Measurements from ENCODE around the gene TAT. TPM values are rescaled to one million over a fixed set of nuclear protein-coding genes. Genes with fewer than 3 reads are reported as not detected.
"Not testable (repeated sequence)": the region's sequence is repeated elsewhere in the genome, so short reads cannot be mapped to it uniquely, and the experiment has no call there.

The TAT gene
- total RNA-seq, 1 experiment from 2014 or later, result not detected

DNA sequence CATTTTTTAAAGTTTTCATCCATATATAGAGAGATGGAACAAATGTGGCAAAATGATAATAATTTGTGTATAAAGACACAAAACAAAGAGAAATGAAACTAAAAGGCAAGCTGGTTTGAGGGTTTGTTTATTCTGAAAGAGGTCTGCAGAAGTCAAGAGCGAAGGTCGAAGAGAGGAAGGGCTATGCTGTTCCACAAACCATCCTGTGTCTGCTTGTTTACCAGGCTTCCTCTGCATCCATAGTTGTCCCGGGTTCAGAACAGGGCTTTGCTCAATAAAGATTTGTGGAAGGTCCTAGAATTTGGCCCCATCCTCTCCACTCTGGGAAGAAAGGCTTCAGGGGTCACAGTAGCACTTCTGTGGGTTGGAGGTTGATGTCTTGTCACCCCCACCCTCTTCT is 46.7 kb upstream of the TAT start:
- TF ChIP-seq, protein P1, sequence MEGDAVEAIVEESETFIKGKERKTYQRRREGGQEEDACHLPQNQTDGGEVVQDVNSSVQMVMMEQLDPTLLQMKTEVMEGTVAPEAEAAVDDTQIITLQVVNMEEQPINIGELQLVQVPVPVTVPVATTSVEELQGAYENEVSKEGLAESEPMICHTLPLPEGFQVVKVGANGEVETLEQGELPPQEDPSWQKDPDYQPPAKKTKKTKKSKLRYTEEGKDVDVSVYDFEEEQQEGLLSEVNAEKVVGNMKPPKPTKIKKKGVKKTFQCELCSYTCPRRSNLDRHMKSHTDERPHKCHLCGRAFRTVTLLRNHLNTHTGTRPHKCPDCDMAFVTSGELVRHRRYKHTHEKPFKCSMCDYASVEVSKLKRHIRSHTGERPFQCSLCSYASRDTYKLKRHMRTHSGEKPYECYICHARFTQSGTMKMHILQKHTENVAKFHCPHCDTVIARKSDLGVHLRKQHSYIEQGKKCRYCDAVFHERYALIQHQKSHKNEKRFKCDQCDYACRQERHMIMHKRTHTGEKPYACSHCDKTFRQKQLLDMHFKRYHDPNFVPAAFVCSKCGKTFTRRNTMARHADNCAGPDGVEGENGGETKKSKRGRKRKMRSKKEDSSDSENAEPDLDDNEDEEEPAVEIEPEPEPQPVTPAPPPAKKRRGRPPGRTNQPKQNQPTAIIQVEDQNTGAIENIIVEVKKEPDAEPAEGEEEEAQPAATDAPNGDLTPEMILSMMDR (IDR thresholded peaks at IDR 0.05; ENCODE audit: unreplicated experiment), result no peak
- intact Hi-C loops (cut with micrococcal nuclease), result no loop called here
- H3K4me1 Mint-ChIP-seq (ENCODE audit: insufficient read depth, unreplicated experiment), result no peaks in the 10 kb centered on the region
- no peaks in the 10 kb centered on the region for H3K36me3 Mint-ChIP-seq (ENCODE audit: insufficient read depth, unreplicated experiment)
- ChIA-PET POLR2A (no interaction called here), CTCF (interaction anchor here (0.6 to 2.2 kb wide), 2 partner anchors 13 to 162 kb away, joined by 4 to 10 read pairs; partner anchors contain the start of gene ZNF23)
- no peak for DNase-seq (ENCODE audit: unreplicated experiment)
- BruUV-seq (replicated peaks), result no TSS peak
- H3K4me3 Mint-ChIP-seq (ENCODE audit: unreplicated experiment), result no peak overlapping the region
- no peak overlapping the region for H3K27ac Mint-ChIP-seq (ENCODE audit: low read depth, unreplicated experiment)
- H3K9me3 Mint-ChIP-seq (ENCODE audit: unreplicated experiment), result no peaks in the 10 kb centered on the region
- peaks cover 9% of the 10 kb centered on the region for H3K27me3 Mint-ChIP-seq (ENCODE audit: insufficient read depth, unreplicated experiment)

DNA sequence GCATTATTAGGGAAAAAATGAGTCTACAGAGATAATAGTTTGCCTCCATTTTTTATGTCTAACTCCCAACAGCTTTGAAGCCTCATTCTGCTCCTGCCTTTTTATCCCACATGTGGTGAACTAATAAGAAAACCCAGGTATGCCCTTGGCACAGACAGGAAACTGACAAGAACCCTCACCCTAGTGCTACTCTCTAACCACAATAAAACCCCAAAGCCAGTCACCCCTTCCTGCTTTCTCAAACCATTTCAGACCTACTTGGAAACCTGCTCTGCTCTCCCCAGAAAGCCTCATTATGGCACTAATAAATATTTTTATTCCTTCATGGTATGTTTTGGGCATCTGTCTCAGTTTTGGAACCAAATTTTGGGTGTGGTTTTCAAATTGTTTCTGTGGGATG is 45.2 kb upstream of the TAT start:
- no peak overlapping the region for H3K4me3 Mint-ChIP-seq (ENCODE audit: unreplicated experiment)
- no peak overlapping the region for H3K27ac Mint-ChIP-seq (ENCODE audit: low read depth, unreplicated experiment)
- no TSS peak for BruUV-seq (replicated peaks)
- H3K36me3 Mint-ChIP-seq (ENCODE audit: insufficient read depth, unreplicated experiment), result no peaks in the 10 kb centered on the region
- no peak for DNase-seq (ENCODE audit: unreplicated experiment)
- H3K9me3 Mint-ChIP-seq (ENCODE audit: unreplicated experiment), result no peaks in the 10 kb centered on the region
- H3K4me1 Mint-ChIP-seq (ENCODE audit: insufficient read depth, unreplicated experiment), result no peaks in the 10 kb centered on the region
- ChIA-PET CTCF (interaction anchor here (0.6 to 2.2 kb wide), 2 partner anchors 11 kb away, joined by 3 to 10 read pairs; no protein-coding TSS in a partner anchor), POLR2A (no interaction called here)
- peaks cover 17% of the 10 kb centered on the region for H3K27me3 Mint-ChIP-seq (ENCODE audit: insufficient read depth, unreplicated experiment)
- intact Hi-C loops (cut with micrococcal nuclease), result no loop called here
- TF ChIP-seq, protein P1 (IDR thresholded peaks at IDR 0.05; ENCODE audit: unreplicated experiment), result no peak

DNA sequence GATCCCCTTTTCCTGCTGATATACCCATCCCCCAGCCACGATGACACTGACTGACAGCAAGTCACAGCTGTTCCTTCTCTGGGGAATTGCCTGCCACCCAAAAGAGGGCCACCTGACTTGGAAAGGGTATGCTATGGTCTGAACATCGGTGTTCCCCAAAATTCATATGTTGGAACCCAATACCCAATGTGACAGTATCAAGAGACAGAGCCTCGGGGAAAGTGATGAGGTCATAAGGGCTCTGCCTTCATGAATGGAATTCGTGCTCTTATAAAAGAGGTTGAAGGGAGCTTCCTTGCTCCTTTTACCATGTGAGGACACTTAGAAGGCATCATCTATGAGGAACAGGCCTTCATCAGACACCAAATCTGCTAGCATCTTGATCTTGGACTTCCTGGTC is 41.5 kb upstream of the TAT start:
- Mint-ChIP-seq H3K9me3 (ENCODE audit: unreplicated experiment) (no peaks in the 10 kb centered on the region), H3K4me1 (ENCODE audit: insufficient read depth, unreplicated experiment) (no peaks in the 10 kb centered on the region), H3K27ac (ENCODE audit: low read depth, unreplicated experiment) (no peak overlapping the region), H3K36me3 (ENCODE audit: insufficient read depth, unreplicated experiment) (no peaks in the 10 kb centered on the region), H3K27me3 (ENCODE audit: insufficient read depth, unreplicated experiment) (peaks cover 17% of the 10 kb centered on the region), H3K4me3 (ENCODE audit: unreplicated experiment) (no peak overlapping the region)
- intact Hi-C loops (cut with micrococcal nuclease), result loop anchor here (10.0 kb wide), 1 partner anchor 114 kb away; no protein-coding TSS in a partner anchor
- ChIA-PET POLR2A (no interaction called here), CTCF (interaction anchor here (1.0 kb wide), 1 partner anchor 8 kb away, joined by 5 read pairs; no protein-coding TSS in a partner anchor)
- BruUV-seq (replicated peaks), result no TSS peak
- DNase-seq (ENCODE audit: unreplicated experiment), result no peak
- TF ChIP-seq, protein P1 (IDR thresholded peaks at IDR 0.05; ENCODE audit: unreplicated experiment), result no peak

DNA sequence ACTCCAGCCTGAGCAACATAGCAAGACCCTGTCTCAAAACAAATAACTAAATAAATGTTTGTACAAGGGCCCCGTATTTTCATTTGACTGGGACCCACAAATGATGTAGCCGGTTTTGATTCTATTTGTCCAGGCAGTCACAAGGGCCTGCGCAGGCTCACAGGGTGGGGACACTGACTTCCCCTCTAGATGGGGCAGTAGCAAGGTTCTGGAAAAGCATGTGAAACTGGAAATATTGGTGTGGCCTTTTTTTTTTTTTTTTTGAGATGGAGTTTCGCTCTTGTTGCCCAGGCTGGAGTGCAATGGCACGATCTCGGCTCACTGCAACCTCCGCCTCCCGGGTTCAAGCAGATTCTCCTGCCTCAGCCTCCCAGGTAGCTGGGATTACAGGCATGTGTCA is 38.1 kb upstream of the TAT start:
- H3K4me3 Mint-ChIP-seq (ENCODE audit: unreplicated experiment); H3K9me3 Mint-ChIP-seq (ENCODE audit: unreplicated experiment); BruUV-seq (replicated peaks); DNase-seq (ENCODE audit: unreplicated experiment); POLR2A ChIA-PET; H3K27ac Mint-ChIP-seq (ENCODE audit: low read depth, unreplicated experiment); H3K36me3 Mint-ChIP-seq (ENCODE audit: insufficient read depth, unreplicated experiment); H3K4me1 Mint-ChIP-seq (ENCODE audit: insufficient read depth, unreplicated experiment): not testable (repeated sequence)
- peaks cover 17% of the 10 kb centered on the region for H3K27me3 Mint-ChIP-seq (ENCODE audit: insufficient read depth, unreplicated experiment)
- intact Hi-C loops (cut with micrococcal nuclease), result loop anchor here (10.0 kb wide), 1 partner anchor 110 kb away; no protein-coding TSS in a partner anchor
- CTCF ChIA-PET, result interaction anchor here (1.1 to 2.4 kb wide), 3 partner anchors 41 to 202 kb away, joined by 3 to 8 read pairs (median 7); no protein-coding TSS in a partner anchor

All from MCF 10A (cell line).